Urinary bladder (tissue), 4 donors: ENCODE results near the gene FSTL5. TPM values are rescaled to one million over a fixed set of nuclear protein-coding genes. Genes with fewer than 3 reads are reported as not detected.
A peak's percentile ranks its signal among the peaks of the same experiment; 100 is the strongest.

ENCODE experiments used
- DNase-seq: peaks from one replicate; pipeline ENCODE4 v3.0.0-alpha.2; 2015; ENCODE audit errors: extremely low spot score
- H3K27ac ChIP-seq: one replicate; pipeline ENCODE4 v1.5.1; 2013; ENCODE audit warnings: low read depth, mild to moderate bottlenecking, moderate library complexity
- H3K36me3 ChIP-seq: one replicate; pipeline ENCODE4 v1.6.1; 2013; ENCODE audit warnings: mild to moderate bottlenecking, moderate library complexity; ENCODE audit not compliant: insufficient read depth
- H3K4me1 ChIP-seq: one replicate; pipeline ENCODE4 v1.6.1; 2013; ENCODE audit warnings: mild to moderate bottlenecking, moderate library complexity; ENCODE audit not compliant: insufficient read depth
- H3K4me3 ChIP-seq: one replicate; pipeline ENCODE4 v1.5.1; 2013; ENCODE audit warnings: low read depth, low read length
- WGBS: extraction: QIAGEN DNeasy Blood & Tissue Kit; methylation state at CpG from one replicate; pipeline ENCODE4 v1.1.7; 2013; 5-methylcytosine and 5-hydroxymethylcytosine counted together
- polyA plus RNA-seq: library from polyadenylated mRNA; stranded (reverse); fragments of 200-250 nt; gene quantifications from one replicate; pipeline ENCODE4 v1.2.3, GENCODE V29; 2013
- total RNA-seq: library from RNA; depleted of rRNA; stranded (reverse); fragments of >200 nt; gene quantifications from one replicate; pipeline ENCODE4 v1.2.3, GENCODE V29; 2014
- donor health status: healthy with polysubstance abuse.
- donor health status: healthy.

The FSTL5 gene
- total and polyA plus RNA-seq, 2 donors: 0.06 to 2.1 TPM

DNA sequence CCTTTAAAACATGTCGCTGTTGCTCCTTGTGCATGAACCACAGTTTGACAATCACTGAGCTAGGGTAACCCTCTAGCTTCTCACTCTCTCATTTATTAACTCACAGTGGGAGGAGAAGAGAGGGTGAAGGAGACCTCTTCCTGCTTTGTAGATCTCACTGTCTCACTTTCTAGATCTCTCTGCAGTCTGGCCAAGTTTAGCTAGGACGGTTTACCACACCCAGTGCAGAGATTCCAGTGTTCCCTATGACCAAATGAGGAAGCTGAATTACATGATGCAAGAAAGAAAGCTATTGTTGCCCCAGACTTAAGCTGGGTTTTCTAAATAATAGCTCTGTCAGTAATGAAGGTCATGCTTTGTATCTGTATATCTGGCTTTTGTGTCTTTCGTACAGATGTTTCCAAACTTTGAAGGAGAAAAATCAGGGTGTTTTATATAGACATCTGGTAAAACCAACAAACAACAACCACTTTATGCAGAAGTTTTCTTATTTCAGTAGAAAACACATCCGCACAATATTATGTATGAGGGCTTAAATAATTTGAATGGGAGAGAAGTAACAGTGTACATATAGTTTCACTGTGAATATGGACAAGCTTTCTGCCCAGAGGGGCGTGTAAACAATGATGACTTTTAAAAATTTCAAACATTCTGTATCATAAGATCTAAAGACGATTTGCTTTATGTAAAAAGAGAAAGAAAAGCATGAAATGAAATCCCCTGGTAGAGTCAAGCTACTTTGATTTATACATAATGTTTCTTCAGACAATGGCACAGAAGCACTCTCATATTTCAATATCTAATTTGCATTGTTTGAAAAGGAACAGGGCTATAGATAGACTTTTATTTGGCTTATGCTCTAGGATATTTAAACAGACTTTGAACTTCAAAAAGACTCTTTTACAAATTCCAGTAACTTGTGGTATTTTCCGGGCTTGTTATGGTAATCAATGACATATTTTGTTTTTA, 582.3 kb downstream of the FSTL5 start:
- WGBS: 70% methylated on average over 7 of the region's 7 CpGs
- H3K4me1 ChIP-seq: no peaks in the 10 kb centered on the region
- H3K4me3 ChIP-seq: no peak overlapping the region
- no peak for DNase-seq
- no peak overlapping the region for H3K27ac ChIP-seq
- H3K36me3 ChIP-seq: no peaks in the 10 kb centered on the region

DNA sequence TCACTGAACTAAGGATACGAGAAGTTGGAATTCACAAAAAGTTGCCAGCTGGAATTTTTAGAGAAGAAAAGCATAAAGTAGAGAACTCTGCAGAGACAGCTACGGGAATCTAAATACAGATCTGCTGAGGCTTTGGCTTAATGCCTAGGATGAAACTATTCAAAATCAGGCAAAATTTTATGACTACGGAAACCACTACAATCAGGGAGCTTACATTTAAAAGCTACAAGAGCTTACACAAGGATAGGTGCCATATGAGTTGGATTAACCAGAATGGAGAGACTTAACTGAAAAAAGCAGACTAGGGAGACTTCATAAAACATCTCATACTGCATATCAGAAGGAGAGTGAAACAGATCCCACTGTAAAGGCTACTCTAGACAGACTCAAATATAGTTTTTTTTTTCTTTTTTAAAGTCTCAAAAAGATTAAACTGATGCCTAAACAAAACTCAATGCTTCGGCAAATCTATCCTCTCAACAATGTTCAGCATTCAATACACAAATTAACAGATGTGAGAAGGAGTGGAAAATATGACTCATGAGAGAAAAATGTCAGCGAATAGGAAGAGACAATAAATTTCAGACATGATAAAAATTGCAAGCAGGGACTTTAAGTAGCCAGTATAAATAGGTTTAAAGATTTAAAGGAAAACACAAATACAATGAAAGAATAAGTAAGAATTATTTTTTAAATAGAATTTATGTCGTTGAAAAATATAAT, 586.1 kb downstream of the FSTL5 start:
- peak; percentile 1 for DNase-seq
- Histone ChIP-seq H3K36me3 (no peaks in the 10 kb centered on the region), H3K4me3 (no peak overlapping the region), H3K4me1 (no peaks in the 10 kb centered on the region), H3K27ac (no peak overlapping the region)
- WGBS: 19% methylated on average over 6 of the region's 6 CpGs

DNA sequence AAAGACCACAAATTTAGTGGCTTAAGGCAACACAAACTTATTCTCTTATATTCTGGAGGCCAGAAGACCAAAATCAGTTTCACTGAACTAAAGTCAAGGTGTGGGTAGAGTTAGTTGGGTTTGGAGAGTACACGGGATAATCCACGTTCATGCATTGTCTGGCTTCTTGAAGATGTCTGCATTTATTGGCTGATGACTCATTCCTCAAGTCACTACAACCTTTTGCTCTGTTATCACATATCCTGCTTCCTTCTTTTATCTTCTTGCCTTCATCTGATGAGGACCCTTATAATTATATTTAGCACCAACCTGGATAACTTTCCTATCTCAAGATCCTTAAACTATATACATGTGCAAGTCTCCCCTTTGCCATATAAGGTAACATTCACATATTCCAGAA, 590.0 kb downstream of the FSTL5 start:
- Histone ChIP-seq H3K4me3 (no peak overlapping the region), H3K4me1 (no peaks in the 10 kb centered on the region), H3K27ac (no peak overlapping the region), H3K36me3 (no peaks in the 10 kb centered on the region)
- no peak for DNase-seq
- 69% methylated on average over 2 of the region's 2 CpGs for WGBS

DNA sequence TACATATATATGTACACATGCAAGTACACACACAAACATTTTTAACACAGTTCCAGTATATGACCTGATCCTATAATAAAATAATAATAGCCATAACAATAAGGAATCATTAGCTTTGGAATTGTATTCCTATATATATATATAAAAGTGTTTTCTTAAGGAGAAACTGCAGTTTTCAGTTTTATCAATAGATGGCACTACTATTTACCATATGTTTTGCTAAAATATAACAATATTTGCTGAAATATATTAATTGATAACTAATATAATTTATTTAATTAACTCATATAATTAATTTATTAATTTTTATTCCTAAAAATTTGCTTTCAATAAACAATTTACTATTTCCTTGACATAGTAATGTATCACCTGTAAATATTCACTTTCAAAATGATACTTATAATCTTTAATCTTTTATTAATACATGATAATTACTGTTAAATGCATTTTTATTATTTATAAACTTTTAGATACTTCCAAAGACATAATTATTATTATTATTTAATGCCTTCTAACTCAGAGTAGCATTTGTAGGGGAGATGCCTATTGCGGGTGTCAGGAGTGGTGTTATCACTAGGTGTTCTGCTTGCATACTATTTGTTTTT, 599.5 kb downstream of the FSTL5 start:
- no peak for DNase-seq

GRCh38 chr4:161555689-161556660, 607.8 kb downstream of the FSTL5 start:
- WGBS: 53% methylated on average over 5 of the region's 5 CpGs
- Histone ChIP-seq H3K4me1 (no peaks in the 10 kb centered on the region), H3K27ac (no peak overlapping the region), H3K36me3 (no peaks in the 10 kb centered on the region), H3K4me3 (no peak overlapping the region)
- no peak for DNase-seq

More for the DNA sequence above, 599.5 kb downstream of the FSTL5 start:
- no peak overlapping the region for H3K27ac ChIP-seq
- no peaks in the 10 kb centered on the region for H3K4me1 ChIP-seq
- no peak overlapping the region for H3K4me3 ChIP-seq
- WGBS: 99% methylated on average over 1 of the region's 1 CpG
- H3K36me3 ChIP-seq: no peaks in the 10 kb centered on the region

GRCh38 chr4:161554372-161554990, 609.3 kb downstream of the FSTL5 start:
- 28% methylated on average over 5 of the region's 5 CpGs for WGBS
- H3K36me3 ChIP-seq: no peaks in the 10 kb centered on the region
- no peaks in the 10 kb centered on the region for H3K4me1 ChIP-seq
- no peak for DNase-seq
- no peak overlapping the region for H3K27ac ChIP-seq
- H3K4me3 ChIP-seq: no peak overlapping the region

DNA sequence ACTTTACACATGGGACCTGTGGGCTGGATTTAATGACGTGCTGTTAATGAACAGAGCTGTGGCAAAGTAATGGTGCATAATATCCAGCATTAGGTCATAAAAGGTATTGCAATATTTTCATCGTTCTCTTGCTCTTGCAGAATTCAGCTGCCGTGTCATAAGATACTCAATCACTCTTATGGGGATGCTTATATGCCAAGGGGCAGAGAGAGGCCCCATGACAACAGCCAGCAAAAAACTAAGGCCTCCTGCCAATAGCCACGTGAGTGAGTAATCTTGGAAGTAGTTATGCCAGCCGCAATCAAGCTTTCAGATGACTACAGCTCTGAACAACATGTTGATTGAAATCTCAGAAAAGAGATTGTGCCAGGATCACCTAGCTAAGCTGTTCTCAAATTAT, 616.9 kb downstream of the FSTL5 start:
- H3K4me3 ChIP-seq: no peak overlapping the region
- no peak for DNase-seq
- no peaks in the 10 kb centered on the region for H3K4me1 ChIP-seq
- H3K27ac ChIP-seq: no peak overlapping the region
- 72% methylated on average over 5 of the region's 5 CpGs for WGBS
- H3K36me3 ChIP-seq: no peaks in the 10 kb centered on the region

DNA sequence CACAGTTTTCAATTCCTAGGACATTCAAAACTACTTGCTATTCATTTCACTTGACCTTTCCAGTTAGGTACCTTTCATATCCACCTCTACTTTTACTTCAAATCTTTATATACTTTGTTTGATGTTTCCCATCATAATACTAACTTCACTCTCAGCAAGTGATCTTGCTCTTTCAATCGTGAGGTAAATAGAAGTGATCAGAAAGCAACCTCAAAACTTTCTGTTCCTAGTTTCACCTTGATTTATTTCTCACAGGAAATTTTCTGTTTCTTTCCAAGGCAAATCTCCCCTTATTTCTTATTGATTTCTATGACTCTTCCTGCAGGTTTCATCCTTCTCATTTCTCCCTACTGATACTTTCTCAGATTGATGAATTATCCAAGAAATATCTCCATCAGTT, 623.5 kb downstream of the FSTL5 start:
- Histone ChIP-seq H3K27ac (no peak overlapping the region), H3K36me3 (no peaks in the 10 kb centered on the region), H3K4me3 (no peak overlapping the region), H3K4me1 (no peaks in the 10 kb centered on the region)
- WGBS: 86% methylated on average over 1 of the region's 1 CpG
- DNase-seq: no peak

- no peak for DNase-seq
- Histone ChIP-seq H3K36me3 (no peaks in the 10 kb centered on the region), H3K27ac (no peak overlapping the region), H3K4me1 (no peaks in the 10 kb centered on the region), H3K4me3 (no peak overlapping the region)
- 83% methylated on average over 4 of the region's 4 CpGs for WGBS
These were observed 624.9 kb downstream of the FSTL5 start for GRCh38 chr4:161538941-161539340.

DNA sequence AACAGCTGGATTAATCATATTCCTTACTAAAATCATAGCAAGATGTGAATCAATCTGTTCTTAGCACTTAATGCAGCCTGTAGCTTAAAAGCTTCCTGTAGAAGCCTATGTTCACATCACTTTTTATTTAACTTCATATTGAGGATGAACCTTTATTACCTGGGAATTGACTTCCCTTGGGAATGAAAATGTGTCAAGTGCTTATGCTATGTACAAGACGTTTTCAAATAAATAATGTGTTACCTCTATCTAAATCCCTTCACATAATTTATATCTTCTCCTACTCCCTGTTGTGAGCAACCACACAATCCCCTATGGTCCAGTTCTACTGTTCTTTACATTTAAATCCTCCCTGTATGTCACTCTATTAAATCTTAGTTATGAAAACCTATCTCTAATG, 633.1 kb downstream of the FSTL5 start:
- H3K27ac ChIP-seq: no peak overlapping the region
- H3K4me1 ChIP-seq: no peaks in the 10 kb centered on the region
- WGBS: 45% methylated on average over 1 of the region's 1 CpG
- no peak for DNase-seq
- H3K4me3 ChIP-seq: no peak overlapping the region
- H3K36me3 ChIP-seq: no peaks in the 10 kb centered on the region

DNA sequence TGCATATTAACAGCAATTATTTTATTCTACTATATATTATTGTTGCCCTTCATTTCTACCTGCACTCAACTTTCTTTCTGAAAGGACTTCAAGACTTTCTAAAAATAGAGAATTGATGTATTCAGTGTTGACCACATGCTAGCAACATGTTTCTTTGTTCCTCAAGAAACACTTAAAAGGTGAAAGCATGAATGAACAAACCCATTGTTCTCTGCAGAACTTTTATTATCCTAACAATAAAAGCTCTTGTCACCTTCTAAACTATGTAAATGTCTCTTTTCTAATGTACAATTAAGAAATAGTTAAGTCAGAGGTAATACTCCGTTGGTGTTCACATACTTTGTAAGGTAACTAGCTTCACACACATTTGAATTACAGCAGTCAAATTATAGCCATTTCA, 638.7 kb downstream of the FSTL5 start:
- Histone ChIP-seq H3K36me3 (no peaks in the 10 kb centered on the region), H3K4me1 (no peaks in the 10 kb centered on the region), H3K27ac (no peak overlapping the region), H3K4me3 (no peak overlapping the region)
- WGBS: 67% methylated on average over 1 of the region's 1 CpG
- no peak for DNase-seq

- Histone ChIP-seq H3K4me3 (no peak overlapping the region), H3K4me1 (no peaks in the 10 kb centered on the region), H3K36me3 (no peaks in the 10 kb centered on the region), H3K27ac (no peak overlapping the region)
- WGBS: 18% methylated on average over 3 of the region's 3 CpGs
- no peak for DNase-seq
These were observed 641.8 kb downstream of the FSTL5 start for GRCh38 chr4:161522031-161522430.
